Endothelial cell (in vitro differentiated cells): ENCODE results near the gene SMIM44. TPM values are rescaled to one million over a fixed set of nuclear protein-coding genes. Genes with fewer than 3 reads are reported as not detected.

Source experiments
- DNase-seq: peaks from one replicate; pipeline ENCODE4 v3.0.0; 2021; ENCODE audit warnings: low spot score
- H3K27ac Mint-ChIP-seq: one replicate; pipeline ENCODE4 v1.8.0; 2021; ENCODE audit warnings: mixed read lengths, inconsistent platforms; ENCODE audit not compliant: unreplicated experiment
- H3K27me3 Mint-ChIP-seq: one replicate; pipeline ENCODE4 v1.8.0; 2021; ENCODE audit warnings: mild to moderate bottlenecking, moderate library complexity, mixed read lengths, inconsistent platforms; ENCODE audit not compliant: unreplicated experiment
- H3K36me3 Mint-ChIP-seq: one replicate; pipeline ENCODE4 v1.8.0; 2021; ENCODE audit warnings: mild to moderate bottlenecking, low read depth, mixed read lengths, inconsistent platforms; ENCODE audit not compliant: unreplicated experiment
- H3K4me1 Mint-ChIP-seq: one replicate; pipeline ENCODE4 v1.8.0; 2021; ENCODE audit warnings: mild to moderate bottlenecking, mixed read lengths, inconsistent platforms; ENCODE audit not compliant: unreplicated experiment
- H3K4me3 Mint-ChIP-seq: one replicate; pipeline ENCODE4 v1.8.0; 2021; ENCODE audit warnings: mild to moderate bottlenecking, mixed read lengths, inconsistent platforms; ENCODE audit not compliant: unreplicated experiment
- H3K9me3 Mint-ChIP-seq: one replicate; pipeline ENCODE4 v1.8.0; 2021; ENCODE audit warnings: mixed read lengths, inconsistent platforms; ENCODE audit not compliant: unreplicated experiment
- total RNA-seq: library from RNA; stranded (reverse); fragmentation: NEBNext Ultra II Directional; extraction: Animal tissue kit (Norgen Biotek cat#: 25700); gene quantifications from one replicate; pipeline ENCODE4 v1.2.1, GENCODE V29; 2021; ENCODE audit not compliant: unreplicated experiment
- TF ChIP-seq, protein P1 (sequence below): fragments of 200-600 bp; sonication (generic); IDR thresholded peaks from one replicate; pipeline ENCODE4 v1.5.0; 2021; ENCODE audit warnings: antibody characterized with exemption; ENCODE audit not compliant: unreplicated experiment

SMIM44 gene
- total RNA-seq, 1 donor from 2014 or later = not detected

DNA sequence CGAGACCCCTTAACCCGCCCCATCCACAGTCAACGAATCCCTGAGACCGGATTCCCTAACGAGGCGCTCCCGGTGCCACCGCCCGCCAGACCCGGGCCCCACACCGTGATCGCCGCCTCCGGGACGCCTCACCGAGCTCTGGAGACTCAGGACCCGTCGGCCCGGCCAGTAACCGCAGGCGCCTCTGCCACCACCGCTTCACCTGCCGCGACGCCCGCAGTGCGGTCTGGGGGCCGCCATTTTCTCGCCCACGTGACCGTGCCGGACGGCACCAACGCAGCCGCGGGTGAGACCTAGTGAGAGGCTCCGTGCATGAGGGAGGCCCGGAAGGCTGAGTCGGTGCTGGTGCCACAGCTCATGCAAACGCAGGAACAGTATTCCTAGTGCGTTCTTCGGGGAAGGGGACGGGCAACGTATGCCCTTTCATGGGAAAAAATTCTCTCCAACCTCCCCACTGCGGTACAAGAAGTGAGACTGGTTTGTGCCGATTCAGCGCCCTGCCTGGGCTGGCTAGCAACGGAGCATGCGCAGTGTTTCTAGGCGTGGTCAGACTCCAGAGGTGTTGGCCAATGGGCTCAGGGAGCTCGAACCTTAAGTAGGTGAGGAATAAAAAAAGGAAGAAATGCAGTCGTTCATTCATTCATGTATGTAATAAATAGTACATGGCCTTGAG, 17.3 kb upstream of the SMIM44 start, which contains the start of gene DOHH:
TSS of gene DOHH (minus strand) at position 246 of the 673 bp plus-strand sequence. CDS start 3,860 bp downstream, outside the sequence.
- peaks cover 4% of the 10 kb centered on the region for H3K36me3 Mint-ChIP-seq
- H3K27me3 Mint-ChIP-seq = peaks cover 7% of the 10 kb centered on the region
- TF ChIP-seq, protein P1, sequence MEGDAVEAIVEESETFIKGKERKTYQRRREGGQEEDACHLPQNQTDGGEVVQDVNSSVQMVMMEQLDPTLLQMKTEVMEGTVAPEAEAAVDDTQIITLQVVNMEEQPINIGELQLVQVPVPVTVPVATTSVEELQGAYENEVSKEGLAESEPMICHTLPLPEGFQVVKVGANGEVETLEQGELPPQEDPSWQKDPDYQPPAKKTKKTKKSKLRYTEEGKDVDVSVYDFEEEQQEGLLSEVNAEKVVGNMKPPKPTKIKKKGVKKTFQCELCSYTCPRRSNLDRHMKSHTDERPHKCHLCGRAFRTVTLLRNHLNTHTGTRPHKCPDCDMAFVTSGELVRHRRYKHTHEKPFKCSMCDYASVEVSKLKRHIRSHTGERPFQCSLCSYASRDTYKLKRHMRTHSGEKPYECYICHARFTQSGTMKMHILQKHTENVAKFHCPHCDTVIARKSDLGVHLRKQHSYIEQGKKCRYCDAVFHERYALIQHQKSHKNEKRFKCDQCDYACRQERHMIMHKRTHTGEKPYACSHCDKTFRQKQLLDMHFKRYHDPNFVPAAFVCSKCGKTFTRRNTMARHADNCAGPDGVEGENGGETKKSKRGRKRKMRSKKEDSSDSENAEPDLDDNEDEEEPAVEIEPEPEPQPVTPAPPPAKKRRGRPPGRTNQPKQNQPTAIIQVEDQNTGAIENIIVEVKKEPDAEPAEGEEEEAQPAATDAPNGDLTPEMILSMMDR = no peak
- H3K4me1 Mint-ChIP-seq = peaks cover 11% of the 10 kb centered on the region
- H3K9me3 Mint-ChIP-seq = no peaks in the 10 kb centered on the region
- peak within 1 kb of the TSS; percentile 98 for H3K27ac Mint-ChIP-seq
- peak within 1 kb of the TSS; percentile 98 for H3K4me3 Mint-ChIP-seq
- peak; percentile 87 for DNase-seq

DNA sequence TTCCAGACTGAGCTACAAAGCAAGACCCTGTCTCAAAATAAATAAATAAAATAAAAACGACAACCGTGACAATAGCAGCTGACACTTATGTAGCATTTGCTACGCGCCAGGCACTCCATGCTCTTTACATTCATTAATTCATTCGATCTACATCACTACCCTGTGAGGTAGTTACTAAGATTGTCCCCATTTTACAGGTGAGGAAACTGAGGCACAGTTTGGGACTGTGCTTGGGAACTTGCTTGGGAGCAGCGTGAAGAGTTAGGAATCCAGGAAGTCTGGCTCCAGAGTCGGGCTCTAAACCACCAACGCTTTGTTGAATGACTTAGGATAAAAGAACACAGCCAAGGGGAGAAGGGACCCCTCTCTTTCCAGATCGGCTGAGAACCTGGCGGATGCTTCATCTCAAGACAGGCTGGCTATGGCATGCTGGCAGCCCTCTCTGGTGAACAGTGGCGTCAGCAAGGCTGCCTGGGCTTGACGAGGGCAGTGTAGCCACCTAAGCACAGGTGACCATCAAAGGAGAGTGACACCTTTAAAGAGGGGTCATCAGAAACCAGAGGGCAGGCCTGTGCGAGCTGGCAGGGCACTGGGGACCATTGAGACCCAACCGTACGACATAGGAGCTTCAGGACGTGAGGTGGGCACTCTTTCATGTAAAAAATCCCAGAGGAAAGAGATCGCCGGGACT, 16.6 kb upstream of the SMIM44 start:
- DNase-seq = no peak
- Mint-ChIP-seq H3K36me3 (peaks cover 4% of the 10 kb centered on the region), H3K4me1 (peaks cover 11% of the 10 kb centered on the region), H3K27ac (peak overlapping the region; percentile 98), H3K27me3 (peaks cover 5% of the 10 kb centered on the region), H3K4me3 (peak overlapping the region; percentile 98), H3K9me3 (no peaks in the 10 kb centered on the region)
- TF ChIP-seq, protein P1 = no peak

DNA sequence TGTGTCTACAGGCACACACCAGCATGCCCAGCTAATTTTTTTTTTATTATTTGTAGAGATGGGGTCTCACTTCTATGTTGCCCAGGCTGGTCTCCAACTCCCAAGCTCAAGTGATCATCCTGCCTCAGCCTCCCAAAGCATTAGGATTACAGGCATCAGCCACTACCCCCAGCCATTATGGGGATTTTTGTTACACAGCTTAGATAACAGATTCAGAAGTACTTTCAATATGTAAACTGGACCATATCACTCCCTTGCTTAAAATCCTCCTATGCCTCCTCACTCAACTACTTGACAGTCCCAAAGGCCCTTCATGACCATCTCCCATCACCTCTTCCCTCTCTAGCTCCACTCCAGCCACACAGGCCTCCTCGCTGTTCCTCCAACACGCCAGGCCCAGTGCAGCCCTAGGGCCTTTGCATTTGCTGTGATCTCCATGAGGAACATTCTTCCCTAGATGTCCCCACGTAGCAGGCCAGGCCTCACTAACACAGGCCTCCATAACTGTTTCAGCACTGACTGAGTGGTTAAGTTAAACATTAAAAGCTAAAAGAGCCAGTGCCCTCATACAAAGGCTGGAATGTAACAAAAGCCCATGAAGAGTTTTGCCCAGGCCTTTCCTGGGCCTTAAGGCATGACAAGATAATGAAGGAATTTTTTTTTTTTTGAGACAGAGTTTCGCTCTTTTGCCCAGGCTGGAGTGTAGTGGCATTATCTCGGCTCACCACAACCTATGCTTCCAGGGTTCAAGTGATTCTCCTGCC, 14.7 kb upstream of the SMIM44 start:
- Mint-ChIP-seq H3K27ac (no peak overlapping the region), H3K4me1 (peaks cover 6% of the 10 kb centered on the region), H3K9me3 (no peaks in the 10 kb centered on the region), H3K36me3 (peaks cover 10% of the 10 kb centered on the region), H3K4me3 (no peak overlapping the region), H3K27me3 (peaks cover 6% of the 10 kb centered on the region)
- no peak for DNase-seq
- TF ChIP-seq, protein P1 = no peak

DNA sequence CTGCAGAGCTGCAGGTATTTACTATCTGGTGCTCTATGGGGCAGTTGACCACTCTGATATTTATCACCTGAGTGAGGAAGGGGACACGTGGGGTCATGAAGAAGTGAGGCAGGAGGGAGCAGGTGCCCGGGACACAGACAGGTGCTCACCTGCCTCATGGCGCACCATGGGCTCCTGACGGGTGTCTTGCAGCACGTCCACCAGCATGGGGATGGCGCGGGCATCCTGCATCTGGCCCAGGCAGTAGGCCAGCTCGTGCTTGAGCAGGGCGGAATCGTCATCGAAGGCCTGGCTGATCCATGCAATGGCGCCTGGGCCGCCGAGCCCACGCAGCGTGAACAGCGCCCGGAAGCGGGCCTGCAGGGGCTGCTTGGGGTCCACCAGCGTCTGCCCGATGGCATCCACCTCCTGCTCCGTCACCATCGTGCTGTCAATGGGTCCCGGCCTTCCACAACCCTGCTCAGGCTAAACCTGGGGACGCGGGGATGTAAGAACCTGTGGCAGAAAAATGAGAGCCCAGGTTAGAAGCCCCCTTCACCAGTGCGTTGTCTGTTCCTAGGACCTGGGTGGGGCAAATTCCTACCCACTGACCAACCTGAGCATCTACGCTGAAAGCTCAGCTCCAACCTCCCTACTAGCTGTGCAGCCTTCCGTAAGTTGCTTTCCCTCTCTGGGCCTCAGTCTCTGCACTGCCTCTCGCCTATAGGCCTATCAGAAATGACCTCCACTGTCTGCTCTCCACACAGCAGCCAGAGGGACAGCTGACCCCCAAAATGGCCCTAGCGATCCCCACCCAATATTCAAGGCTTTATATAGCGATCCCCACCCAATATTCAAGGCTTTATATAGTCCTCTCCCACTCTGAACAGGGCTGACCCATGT, 13.4 kb upstream of the SMIM44 start:
- Mint-ChIP-seq H3K4me3 (no peak overlapping the region), H3K9me3 (no peaks in the 10 kb centered on the region), H3K36me3 (peaks cover 14% of the 10 kb centered on the region), H3K4me1 (peaks cover 6% of the 10 kb centered on the region), H3K27me3 (peaks cover 8% of the 10 kb centered on the region), H3K27ac (no peak overlapping the region)
- DNase-seq = no peak
- TF ChIP-seq, protein P1 = no peak
